MCF 10A (cell line): ENCODE data around the gene EMILIN3. TPM values are rescaled to one million over a fixed set of nuclear protein-coding genes. Genes with fewer than 3 reads are reported as not detected.

Source experiments
- BruUV-seq: library from RNA; stranded (reverse); fragments of 400-500 nt; replicated peaks from 2 replicates; lab custom pipeline; 2021; lab: Mats Ljungman, UMichigan
- CTCF ChIA-PET: fragments of 300-600 bp; sonication (Branson Sonifier 250); formaldehyde crosslinking; extraction: SDS; loops from one replicate; lab custom pipeline; 2021; ENCODE audit warnings: antibody characterized with exemption, inconsistent platforms; lab: Yijun Ruan, JAX
- POLR2A ChIA-PET: fragments of 300-600, 350-650 bp; sonication (Branson Sonifier 250); formaldehyde crosslinking; extraction: SDS; loops from one replicate; lab custom pipeline; 2020; ENCODE audit warnings: antibody characterized with exemption, inconsistent platforms; lab: Yijun Ruan, JAX
- DNase-seq: peaks from one replicate; pipeline ENCODE4 v3.0.0-alpha.2; 2018; ENCODE audit not compliant: unreplicated experiment
- H3K27ac Mint-ChIP-seq: one replicate; pipeline ENCODE4 v1.8.0; 2022; ENCODE audit warnings: mild to moderate bottlenecking, low read depth, mixed read lengths; ENCODE audit not compliant: unreplicated experiment
- H3K27me3 Mint-ChIP-seq: one replicate; pipeline ENCODE4 v1.8.0; 2022; ENCODE audit warnings: mixed read lengths; ENCODE audit not compliant: insufficient read depth, unreplicated experiment
- H3K36me3 Mint-ChIP-seq: one replicate; pipeline ENCODE4 v1.8.0; 2022; ENCODE audit warnings: mild to moderate bottlenecking, moderate library complexity, mixed read lengths; ENCODE audit not compliant: insufficient read depth, unreplicated experiment
- H3K4me1 Mint-ChIP-seq: one replicate; pipeline ENCODE4 v1.8.0; 2022; ENCODE audit warnings: mixed read lengths; ENCODE audit not compliant: insufficient read depth, unreplicated experiment
- H3K4me3 Mint-ChIP-seq: one replicate; pipeline ENCODE4 v1.8.0; 2022; ENCODE audit warnings: mild to moderate bottlenecking, moderate library complexity, mixed read lengths; ENCODE audit not compliant: unreplicated experiment
- H3K9me3 Mint-ChIP-seq: one replicate; pipeline ENCODE4 v1.8.0; 2022; ENCODE audit warnings: mixed read lengths; ENCODE audit not compliant: unreplicated experiment
- intact Hi-C: fragments of 100-400 bp; cut with micrococcal nuclease; formaldehyde crosslinking; loops from 2 replicates; pipeline ENCODE4 v1.14.1; 2022
- total RNA-seq: library from RNA; stranded (reverse); gene quantifications from 2 replicates; pipeline ENCODE4 v1.2.3, GENCODE V29; 2022
- TF ChIP-seq, protein P1 (sequence below): fragments of 200-600 bp; IDR thresholded peaks from one replicate; pipeline ENCODE4 v1.8.0; 2022; ENCODE audit warnings: antibody characterized with exemption, mild to moderate bottlenecking; ENCODE audit not compliant: unreplicated experiment

The EMILIN3 gene
- total RNA-seq, 1 experiment from 2014 or later = not detected

DNA sequence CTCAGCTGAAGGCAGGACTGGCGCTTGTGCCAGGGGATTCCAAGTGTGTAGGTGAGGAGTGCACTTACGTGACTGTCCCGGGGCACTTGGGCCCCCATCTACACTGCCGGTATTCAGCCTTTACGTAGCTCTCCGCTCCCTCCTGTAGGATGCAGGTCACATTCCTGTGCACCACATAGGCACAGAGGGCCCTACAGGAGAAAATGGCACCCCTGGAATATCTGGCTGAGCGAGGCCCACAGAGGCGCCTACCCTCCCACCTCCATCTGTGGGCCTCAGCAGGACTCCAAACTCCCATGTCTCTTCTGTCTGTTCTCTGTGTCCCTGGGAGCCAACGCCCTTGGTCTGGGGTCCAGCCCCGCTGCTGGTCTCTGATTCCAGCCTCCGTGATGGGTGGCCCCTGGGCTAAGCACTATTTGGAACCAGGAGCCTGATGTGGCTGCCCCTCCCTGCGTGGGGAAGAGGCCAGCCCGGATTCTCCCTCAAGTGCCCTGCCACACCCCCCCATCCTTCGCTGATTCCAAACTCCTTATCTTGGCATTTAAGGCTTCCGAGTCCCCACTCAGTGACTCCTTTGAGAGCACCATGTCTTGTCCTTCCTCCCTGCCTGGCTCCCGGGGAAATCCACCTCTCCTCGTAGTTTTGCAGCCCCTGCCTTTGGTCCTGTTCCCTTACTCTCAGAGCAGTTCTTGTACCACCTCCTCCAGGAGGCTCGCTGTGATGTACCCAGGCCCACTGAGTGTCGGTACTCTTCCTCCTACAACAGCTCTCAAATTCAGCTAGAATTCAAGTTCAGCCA, 1.5 kb downstream of the EMILIN3 start:
- Mint-ChIP-seq H3K4me1 (no peaks in the 10 kb centered on the region), H3K36me3 (peaks cover 13% of the 10 kb centered on the region), H3K9me3 (no peaks in the 10 kb centered on the region), H3K4me3 (no peak overlapping the region), H3K27me3 (peaks cover 37% of the 10 kb centered on the region), H3K27ac (no peak overlapping the region)
- no peak for DNase-seq
- BruUV-seq = no TSS peak
- TF ChIP-seq, protein P1, sequence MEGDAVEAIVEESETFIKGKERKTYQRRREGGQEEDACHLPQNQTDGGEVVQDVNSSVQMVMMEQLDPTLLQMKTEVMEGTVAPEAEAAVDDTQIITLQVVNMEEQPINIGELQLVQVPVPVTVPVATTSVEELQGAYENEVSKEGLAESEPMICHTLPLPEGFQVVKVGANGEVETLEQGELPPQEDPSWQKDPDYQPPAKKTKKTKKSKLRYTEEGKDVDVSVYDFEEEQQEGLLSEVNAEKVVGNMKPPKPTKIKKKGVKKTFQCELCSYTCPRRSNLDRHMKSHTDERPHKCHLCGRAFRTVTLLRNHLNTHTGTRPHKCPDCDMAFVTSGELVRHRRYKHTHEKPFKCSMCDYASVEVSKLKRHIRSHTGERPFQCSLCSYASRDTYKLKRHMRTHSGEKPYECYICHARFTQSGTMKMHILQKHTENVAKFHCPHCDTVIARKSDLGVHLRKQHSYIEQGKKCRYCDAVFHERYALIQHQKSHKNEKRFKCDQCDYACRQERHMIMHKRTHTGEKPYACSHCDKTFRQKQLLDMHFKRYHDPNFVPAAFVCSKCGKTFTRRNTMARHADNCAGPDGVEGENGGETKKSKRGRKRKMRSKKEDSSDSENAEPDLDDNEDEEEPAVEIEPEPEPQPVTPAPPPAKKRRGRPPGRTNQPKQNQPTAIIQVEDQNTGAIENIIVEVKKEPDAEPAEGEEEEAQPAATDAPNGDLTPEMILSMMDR = no peak
- ChIA-PET CTCF (interaction anchor here (1.1 kb wide), 1 partner anchor 193 kb away, joined by 3 read pairs; no protein-coding TSS in a partner anchor), POLR2A (no interaction called here)
- intact Hi-C loops = no loop called here

DNA sequence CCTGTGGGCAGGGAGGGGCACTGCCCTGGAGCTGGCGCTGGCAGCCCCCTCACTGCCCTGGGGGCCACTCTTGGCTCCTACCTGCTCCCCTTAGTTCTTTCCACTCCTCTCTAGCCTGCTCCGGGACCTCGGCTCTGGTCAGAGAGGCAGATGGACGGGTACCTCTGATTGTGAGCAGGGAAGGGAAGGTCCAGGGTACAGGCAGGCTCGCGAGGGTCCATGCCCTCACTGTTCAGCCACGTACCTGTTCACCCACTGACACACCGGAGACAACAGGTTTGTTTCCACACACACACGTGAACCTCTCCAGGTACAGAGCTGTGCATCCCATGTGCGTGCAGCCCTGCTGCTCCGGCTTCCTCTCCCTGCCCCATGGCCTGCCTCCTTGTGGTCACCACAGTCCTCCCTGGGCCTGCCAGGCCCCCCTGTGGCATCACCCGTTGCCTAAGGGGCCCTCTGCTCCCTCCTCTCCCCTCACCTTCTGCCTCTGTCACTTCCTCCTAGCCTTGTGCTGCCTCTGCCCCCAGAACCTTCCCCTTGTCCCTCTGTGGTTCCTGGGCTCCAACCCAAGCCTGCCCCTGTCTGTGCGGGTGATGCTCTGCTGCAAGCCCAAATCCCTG, 2.3 kb downstream of the EMILIN3 start:
- ChIA-PET POLR2A (no interaction called here), CTCF (interaction anchor here (0.6 kb wide), 1 partner anchor 189 kb away, joined by 3 read pairs; no protein-coding TSS in a partner anchor)
- Mint-ChIP-seq H3K9me3 (no peaks in the 10 kb centered on the region), H3K27ac (no peak overlapping the region), H3K36me3 (peaks cover 20% of the 10 kb centered on the region), H3K4me3 (no peak overlapping the region), H3K27me3 (peaks cover 37% of the 10 kb centered on the region), H3K4me1 (peaks cover 4% of the 10 kb centered on the region)
- no peak for DNase-seq
- intact Hi-C loops = no loop called here
- TF ChIP-seq, protein P1 = no peak
- no TSS peak for BruUV-seq

DNA sequence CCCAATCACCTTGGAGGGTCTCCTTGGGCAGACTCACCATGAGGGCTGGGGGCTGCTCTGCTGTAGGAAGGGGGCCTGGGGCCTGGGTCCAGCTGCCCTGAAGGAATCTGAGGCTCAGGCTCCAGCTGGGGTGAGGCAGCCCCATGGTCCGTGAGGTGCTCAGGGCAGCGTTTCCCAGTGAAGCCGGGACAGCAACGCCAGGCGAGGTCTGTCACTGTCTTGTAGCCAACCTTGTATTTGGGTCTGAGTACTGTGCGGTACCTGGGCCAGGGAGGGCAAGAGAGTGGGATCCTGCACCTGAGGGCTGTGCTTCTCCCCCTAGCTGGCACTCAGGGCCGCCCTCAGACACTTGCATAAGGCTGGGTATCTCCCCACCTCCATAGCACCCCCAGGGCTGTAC, 3.0 kb downstream of the EMILIN3 start:
- POLR2A ChIA-PET = interaction anchor here (1.0 kb wide), 1 partner anchor 9 kb away, joined by 3 read pairs; no protein-coding TSS in a partner anchor

More for the DNA sequence above, 3.0 kb downstream of the EMILIN3 start:
- no TSS peak for BruUV-seq
- H3K4me3 Mint-ChIP-seq = no peak overlapping the region
- peaks cover 35% of the 10 kb centered on the region for H3K27me3 Mint-ChIP-seq
- TF ChIP-seq, protein P1 = no peak
- no peaks in the 10 kb centered on the region for H3K9me3 Mint-ChIP-seq
- no peak for DNase-seq
- H3K36me3 Mint-ChIP-seq = peaks cover 25% of the 10 kb centered on the region
- H3K27ac Mint-ChIP-seq = no peak overlapping the region
- intact Hi-C loops = no loop called here
- CTCF ChIA-PET = interaction anchor here (0.6 kb wide), 1 partner anchor 188 kb away, joined by 3 read pairs; no protein-coding TSS in a partner anchor
- H3K4me1 Mint-ChIP-seq = peaks cover 4% of the 10 kb centered on the region
